NCI-H345 (cell line): ENCODE measurements around the gene C1QL4.
A peak's percentile ranks its signal among the peaks of the same experiment; 100 is the strongest.
"Not testable (repeated sequence)": the region's sequence is repeated elsewhere in the genome, so short reads cannot be mapped to it uniquely, and the experiment has no call there.

Source experiments
- DNase-seq: peaks from one replicate; lab custom pipeline; 2025; lab: John Stamatoyannopoulos, UW

The C1QL4 gene

DNA sequence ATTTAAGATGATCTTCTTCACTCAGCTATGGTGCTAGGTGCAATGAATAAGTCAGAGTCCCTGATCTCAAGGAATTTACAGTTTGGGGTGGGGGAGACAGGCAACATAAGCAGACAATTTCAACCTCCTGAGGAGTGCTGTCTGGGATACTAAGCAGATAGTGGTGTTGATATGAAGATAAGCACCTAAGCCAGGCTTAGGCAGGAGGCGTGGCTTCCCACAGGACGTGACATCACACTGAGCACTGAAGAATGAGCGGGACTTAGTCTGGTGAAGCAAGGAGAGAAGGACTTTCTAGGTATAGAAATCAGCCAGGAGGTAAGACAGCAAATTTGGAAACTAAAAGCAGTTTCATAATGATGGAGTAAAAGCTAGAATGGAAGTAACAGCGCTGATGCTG lies 35.2 kb downstream of the C1QL4 start:
- DNase-seq = no peak

DNA sequence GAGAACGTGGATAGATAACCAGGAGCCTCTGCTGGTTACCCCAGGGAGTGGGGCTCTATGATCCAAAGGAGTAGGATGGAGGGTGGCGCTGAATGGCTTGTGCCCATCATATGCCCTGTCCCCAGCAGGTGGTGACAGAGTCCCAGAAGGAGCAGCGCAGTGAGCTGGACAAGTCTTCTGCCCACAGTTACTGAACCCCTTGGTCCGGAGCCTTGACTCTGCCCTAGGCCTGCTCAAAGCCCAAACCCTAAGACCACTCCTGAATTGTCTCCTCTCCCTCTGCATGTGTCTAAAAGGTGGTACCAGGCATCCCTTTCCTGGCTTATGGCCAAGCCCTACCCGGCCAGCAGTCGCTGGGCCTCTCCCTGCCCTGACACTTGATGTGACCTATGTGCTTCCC lies 38.8 kb downstream of the C1QL4 start:
- no peak for DNase-seq

DNA sequence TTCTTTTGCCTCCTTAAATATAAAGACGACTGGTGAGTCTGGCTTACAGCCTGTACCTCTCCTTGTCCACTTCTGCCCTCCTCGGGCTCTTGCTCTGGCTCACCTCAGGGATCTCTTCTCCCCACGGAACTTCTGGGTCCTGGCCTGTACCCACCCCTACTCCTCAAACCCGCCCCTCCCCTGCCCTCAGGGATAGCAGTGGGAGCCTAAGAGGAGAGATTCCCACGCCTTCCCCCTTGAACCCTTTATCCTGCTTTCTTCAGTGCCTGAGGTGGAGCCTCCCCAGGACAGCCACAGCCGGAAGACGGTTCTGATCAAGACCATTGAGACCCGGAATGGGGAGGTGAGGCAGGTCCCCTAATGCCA lies 39.3 kb downstream of the C1QL4 start:
- no peak for DNase-seq

DNA sequence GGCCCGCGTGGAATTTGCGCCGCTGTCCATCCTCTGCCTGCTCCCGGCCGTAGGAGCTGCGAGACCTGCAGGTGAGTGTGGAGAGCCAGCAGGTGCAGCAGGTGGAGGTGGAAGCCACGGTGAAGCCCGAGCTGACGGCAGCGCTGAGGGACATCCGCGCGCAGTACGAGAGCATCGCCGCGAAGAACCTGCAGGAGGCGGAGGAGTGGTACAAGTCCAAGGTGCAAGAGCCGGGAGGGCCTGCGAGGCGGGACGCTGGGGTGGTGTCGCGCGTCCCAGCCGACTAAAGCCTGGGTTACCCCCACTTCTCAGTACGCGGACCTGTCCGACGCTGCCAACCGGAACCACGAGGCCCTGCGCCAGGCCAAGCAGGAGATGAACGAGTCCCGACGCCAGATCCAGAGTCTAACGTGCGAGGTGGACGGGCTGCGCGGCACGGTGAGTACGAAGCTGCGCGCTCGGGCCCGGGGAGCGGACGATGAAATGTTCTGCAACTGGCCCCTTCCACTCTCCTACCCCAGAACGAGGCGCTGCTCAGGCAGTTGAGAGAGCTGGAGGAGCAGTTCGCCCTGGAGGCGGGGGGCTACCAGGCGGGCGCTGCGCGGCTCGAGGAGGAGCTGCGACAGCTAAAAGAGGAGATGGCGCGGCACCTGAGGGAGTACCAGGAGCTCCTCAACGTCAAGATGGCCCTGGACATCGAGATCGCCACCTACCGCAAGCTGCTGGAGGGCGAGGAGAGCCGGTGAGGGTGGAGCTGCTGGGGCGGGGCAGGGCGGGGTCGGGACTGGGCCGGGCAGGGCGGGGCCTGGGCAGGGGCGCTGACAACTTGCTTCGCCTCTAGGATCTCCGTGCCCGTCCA lies 39.9 kb downstream of the C1QL4 start:
- DNase-seq = peak; percentile 11

DNA sequence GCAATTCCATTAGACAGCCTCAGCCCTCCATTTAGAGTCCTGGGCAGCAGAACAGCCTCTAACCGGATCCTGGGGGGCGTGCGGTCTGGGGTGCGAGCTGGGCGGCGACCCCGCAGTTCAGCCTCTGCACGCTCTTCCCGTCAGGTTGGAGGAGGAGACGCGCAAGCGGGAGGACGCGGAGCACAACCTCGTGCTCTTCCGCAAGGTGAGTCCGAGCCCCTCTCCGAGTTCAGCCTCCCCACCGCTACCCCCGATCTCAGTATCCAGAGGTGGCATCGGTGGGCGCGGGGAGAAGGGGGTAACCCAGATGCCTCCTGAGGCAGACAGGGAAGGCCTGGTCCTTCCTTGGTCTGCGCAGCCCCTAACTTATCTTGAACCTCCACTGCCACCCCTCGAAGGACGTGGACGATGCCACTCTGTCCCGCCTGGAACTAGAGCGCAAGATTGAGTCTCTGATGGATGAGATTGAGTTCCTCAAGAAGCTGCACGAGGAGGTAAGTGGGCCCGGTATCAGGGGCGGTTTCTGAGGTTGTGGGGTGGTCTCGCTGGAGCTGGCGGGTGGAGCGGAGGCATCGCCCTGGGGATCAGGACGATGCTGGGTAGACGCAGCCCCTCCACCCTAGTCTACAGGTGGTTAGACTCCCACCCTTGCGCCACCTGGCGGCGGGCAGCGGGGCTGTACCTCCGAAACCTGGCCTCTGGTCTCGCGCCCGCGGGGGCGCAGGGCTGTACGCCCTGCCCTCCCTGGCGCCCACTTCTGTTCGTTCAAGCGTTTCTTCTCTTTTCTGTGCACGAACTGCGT lies 40.8 kb downstream of the C1QL4 start:
- peak; percentile 33 for DNase-seq

DNA sequence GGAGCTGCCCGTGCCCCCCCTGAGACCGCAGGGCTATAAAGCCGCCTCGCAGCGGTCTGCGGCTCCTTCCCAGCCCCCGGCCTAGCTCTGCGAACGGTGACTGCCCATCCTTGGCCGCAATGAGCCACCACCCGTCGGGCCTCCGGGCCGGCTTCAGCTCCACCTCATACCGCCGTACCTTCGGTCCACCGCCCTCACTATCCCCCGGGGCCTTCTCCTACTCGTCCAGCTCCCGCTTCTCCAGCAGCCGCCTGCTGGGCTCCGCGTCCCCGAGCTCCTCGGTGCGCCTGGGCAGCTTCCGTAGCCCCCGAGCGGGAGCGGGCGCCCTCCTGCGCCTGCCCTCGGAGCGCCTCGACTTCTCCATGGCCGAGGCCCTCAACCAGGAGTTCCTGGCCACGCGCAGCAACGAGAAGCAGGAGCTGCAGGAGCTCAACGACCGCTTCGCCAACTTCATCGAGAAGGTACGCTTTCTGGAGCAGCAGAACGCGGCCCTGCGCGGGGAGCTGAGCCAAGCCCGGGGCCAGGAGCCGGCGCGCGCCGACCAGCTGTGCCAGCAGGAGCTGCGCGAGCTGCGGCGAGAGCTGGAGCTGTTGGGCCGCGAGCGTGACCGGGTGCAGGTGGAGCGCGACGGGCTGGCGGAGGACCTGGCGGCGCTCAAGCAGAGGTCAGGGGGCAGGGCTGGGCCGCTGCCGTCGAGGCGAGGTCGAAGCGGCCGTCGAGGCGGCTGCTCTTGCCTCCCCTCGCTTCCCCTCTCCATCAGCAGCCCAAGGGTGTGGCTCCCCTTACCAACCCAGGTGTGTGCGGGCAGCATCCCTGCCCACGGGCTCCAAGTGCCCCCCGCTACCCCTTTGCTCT lies 41.7 kb downstream of the C1QL4 start, which contains the start of gene PRPH:
TSS of gene PRPH (plus strand) at position 66 of the 855 bp plus-strand sequence. CDS start at position 120, 54 bp downstream.
- DNase-seq = no peak

DNA sequence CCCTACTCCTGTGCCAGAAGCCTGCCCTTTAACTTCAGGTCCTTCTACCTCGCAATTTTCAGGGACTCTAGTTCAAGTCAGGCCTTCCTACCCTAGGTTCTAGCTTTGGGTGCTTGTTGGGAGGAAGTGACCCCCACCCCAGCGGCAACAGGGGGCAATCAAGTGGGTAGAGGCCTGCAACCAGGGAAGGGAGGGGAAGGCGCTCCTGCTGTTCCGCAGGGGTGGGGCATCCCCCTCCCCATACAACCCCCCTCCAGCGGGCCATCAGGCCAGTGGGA lies 42.2 kb downstream of the C1QL4 start:
- DNase-seq = no peak

DNA sequence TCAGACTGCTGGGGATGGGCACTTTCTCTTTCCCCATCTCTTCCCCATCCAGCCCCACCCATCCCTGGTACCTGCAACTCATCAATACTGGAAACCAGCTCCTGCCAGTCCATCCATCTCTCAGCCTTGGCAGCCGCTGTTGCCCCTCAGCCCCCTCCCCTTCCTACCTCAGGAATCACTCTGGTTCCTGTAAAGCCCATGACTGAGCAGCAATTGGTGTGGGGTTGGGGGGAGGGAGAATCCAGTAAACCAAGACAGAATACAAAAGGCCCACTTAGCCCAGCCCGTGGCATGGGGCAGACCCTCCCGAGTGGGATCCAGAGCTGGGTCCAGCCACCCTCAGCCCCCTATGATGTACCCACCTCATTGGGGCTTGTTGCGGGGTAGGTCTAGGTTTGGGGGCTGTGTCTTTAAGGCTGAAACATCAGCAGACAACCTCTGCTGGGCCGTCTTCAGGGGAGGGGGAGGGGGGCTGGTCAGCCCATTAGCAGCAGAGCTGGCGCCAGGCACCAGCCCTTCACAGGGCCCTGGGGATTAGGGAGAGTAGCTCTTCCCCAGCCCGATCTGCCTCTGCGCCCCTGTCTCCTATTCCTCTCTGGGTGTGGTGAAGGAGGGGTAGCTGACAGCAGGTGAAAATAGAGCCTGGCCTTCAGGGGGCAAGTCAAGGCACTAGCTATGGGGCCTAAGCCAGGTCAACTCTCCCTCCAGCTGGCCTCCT lies 42.7 kb downstream of the C1QL4 start:
- DNase-seq = no peak

DNA sequence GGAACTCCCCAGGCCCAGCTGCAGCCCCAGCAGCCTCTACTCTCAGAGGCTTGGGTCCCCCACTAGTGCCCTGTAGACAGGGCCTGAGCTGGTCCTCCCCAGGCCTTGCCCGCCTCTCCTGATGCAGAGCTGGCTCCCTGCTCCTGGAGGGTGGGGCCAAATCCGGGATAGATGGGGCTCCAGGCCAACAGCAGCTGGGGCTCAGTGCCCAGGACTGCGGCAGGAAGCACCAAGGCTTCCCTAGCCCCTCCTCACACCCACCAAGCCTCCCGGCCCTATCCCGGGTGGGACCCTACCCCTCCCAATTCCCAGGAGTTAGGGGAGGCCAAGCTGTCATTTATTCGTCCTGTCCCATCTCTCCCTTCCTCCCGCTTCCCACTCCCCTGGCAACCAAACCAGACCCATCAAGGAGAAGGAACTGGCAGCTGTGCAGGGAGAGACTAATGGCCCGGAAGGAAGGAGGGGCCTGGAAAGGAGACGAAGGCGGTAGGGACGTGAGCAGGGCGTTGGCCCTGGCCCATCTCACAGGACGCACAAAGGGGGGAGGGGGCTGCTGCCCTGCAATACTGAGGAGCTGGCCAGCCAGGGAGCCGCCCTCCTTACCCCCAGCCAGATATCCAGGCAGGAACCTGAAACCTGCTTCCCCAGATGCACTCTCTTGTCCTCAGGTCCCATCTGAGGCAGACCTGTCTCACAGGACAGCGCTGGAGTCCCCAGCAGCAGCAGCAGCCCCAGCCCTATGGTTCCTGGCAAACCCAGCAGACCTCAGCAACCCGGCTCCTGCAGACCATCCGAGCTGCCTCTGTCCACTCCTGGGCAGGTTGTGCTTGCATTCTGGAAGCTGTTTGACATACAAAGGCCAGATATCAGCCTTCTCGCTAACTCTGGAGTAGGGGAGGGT lies 43.7 kb downstream of the C1QL4 start:
- DNase-seq = no peak

DNA sequence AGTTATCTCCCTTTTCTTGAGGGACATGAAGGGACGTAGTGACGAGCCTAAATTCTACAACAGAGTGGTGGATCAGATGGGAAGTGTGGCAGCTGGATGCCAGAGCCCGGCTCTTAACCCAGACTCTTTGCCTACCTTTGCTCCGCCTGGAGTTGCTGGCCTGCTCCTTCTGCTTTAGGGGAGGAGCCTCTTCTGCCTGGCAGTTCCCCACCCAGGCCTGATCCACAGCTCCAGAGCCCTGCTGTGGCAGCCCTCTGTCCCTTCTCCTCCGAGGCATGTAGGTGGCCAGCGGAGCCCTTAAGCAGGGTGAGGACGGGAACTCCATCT lies 44.3 kb downstream of the C1QL4 start:
- no peak for DNase-seq

DNA sequence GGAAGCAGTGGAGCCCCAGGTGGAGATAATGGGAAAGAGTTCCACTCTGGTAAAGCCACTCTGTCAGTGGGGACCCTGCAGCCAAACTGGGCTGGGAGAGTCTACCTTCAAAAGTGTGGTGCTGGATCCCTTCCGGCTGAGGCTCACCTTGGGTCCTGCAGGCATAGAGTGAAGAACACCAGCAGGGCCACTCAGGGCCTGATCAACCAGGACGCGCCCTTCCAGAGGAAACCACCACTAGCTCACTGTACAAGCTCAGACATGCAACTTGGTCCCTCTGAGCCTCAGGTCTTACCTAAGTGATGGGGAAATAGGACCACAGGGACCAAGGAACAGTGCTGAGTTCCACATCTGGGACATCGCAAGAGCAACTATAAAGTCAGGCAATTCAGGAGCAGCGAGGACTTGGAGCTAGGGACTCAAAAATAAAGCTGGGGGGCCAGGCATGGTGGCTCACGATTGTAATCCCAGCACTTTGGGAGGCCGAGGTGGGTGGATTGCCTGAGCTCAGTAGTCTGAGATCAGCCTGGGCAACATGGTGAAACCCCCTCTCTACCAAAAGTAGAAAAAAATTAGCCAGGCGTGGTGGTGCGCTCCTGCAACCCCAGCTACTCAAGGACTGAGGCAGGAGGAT lies 47.9 kb downstream of the C1QL4 start:
- DNase-seq = no peak

DNA sequence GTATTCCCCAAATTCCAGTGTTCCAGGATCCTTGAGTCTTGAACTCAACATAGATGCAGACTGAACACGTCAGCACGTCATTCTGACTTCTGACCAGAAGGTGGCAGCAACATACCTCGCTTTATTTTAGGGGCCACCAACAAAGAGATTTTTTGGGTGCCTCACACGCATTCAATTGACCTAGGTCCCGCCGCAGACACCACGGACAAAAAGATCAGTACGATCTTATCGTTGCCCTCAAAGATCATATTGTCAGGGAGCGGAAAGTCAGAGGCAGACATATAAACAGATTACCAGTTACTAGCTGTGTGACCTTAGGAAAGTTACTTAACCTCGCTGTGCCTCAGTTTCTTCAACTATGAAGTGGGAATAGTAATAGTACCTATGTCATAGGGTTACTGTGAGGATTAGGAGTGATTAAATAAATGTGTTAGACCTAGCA lies 48.6 kb downstream of the C1QL4 start:
- DNase-seq = peak; percentile 22

DNA sequence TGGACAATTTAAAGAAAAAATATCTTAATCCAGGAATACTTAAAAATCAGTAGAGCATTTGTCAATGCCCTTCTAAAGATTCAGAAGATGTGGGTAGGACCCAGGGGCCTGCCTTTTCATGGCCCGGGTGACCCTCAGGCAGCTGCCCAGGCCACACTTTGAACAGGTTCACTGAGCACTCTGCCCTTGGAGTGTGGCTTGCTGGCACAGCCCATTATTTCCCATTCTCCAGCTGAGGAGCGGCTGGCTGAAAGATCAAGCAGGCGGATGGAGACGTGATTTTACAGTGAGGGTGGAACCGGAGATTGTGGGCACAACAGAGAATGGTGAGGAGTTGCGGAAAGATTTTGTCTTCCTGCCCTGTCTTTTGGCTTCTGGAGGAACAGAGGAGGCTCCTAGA lies 49.1 kb downstream of the C1QL4 start:
- DNase-seq = no peak

DNA sequence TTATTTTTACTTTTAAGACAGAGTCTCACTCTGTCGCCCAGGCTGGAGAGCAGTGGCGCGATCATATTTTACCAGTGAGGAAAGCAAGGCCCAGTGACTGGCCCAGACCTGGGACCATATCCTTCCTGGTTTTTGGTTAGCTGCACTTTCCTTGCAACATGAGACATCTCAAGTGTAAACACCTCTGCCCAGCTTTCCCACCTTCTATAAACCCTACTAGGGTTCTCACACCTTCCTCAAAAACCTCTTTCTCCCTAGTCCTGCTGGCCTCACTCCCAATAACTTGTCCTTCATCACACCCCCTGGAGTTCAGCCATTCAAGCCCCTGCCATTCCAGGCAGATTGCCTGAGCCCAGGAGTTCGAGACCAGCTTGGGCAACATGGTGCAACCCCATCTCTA lies 52.3 kb downstream of the C1QL4 start:
- DNase-seq = no peak

DNA sequence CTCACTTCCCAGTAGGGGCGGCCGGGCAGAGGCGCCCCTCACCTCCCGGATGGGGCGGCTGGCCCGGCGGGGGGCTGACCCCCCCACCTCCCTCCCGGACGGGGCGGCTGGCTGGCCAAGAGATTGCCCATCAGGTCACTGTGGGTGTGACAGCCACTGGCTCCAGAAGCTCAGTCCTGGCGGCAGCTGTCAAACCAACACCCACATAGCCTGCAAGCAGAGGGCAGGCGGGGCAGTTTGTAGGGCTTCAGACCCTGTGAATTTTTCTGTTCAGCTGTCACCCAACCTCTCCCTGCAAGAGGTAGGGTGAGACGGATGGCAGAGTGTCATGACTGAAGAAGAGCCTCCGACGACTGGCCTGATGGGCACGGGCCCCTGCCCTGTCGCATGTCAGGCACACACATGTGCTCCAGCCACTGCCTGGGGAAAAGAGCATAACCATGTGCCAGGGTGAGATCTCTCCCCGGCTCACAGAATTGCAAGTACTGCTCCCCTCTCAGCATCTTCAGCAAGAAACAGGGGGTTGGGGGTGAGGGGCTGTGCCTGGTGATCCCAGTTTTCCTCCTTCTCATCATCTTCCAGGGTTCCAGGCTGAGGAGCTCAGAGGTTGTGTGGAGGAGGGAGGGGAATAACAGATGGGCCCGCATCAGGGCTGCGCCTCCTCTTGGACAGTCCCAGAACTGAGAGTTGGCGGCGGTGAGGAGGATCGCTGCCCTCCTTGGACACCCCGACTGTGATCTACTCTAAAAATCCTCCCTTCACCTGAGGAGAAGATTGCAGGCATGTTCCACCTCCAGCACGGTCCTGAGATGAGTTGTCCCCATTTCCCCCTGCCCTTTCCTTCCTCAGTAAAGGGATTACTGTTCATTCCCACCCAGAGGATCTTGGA lies 53.2 kb downstream of the C1QL4 start:
- no peak for DNase-seq

DNA sequence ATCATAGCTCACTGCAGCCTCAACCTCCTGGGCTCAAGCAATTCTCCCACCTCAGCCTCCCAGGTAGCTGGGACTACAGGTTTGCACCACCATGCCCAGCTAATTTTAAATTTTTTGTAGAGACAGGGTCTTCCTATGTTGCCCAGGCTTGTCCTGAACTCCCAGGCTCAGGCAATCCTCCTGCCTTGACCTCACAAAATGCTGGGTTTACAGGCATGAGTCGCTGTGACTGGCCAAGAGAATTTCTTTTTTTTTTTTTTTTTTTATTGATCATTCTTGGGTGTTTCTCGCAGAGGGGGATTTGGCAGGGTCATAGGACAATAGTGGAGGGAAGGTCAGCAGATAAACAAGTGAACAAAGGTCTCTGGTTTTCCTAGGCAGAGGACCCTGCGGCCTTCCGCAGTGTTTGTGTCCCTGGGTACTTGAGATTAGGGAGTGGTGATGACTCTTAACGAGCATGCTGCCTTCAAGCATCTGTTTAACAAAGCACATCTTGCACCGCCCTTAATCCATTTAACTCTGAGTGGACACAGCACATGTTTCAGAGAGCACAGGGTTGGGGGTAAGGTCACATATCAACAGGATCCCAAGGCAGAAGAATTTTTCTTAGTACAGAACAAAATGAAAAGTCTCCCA lies 54.1 kb downstream of the C1QL4 start:
- not testable (repeated sequence) for DNase-seq
